Ovary (tissue), 1 donor: ENCODE results near the gene SBF2.

Experiments
- EP300 ChIP-seq: sonication (generic); formaldehyde crosslinking; IDR thresholded peaks from one replicate; pipeline ENCODE4 v1.6.1; 2017; ENCODE audit warnings: antibody characterized with exemption
- POLR2A ChIP-seq: fragments of 450-650 bp; IDR thresholded peaks from one replicate; pipeline ENCODE4 v1.6.1; 2017; ENCODE audit warnings: antibody characterized with exemption, mild to moderate bottlenecking, moderate library complexity

GRCh38 chr11:9804419-9804902 is 489.6 kb downstream of the SBF2 start:
- no peak for TF ChIP-seq POLR2A
- no peak for TF ChIP-seq EP300
